ENCODE measurements around the gene CGREF1.

Gene CGREF1

DNA sequence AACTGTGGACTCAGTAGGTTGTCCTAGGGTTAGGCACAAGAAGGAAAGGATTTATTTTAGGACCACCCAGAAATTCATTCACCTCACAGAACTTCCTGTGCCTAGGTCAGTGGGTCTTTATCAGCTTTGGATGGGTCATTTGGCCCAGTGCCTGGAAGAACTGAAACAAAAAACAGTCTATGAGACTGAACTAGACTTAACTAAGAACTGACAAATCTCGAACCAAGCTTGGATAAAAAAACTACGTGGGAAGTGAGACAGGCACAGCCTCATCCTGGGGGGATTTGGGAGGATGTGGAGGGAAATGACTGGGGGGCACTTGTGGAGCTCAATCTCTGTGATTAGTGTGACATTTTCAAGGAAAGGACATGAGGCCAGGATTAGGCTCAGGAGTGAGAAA lies 45.1 kb downstream of the CGREF1 start:
- no peak for DNase-seq (ENCODE audit: low read depth)

DNA sequence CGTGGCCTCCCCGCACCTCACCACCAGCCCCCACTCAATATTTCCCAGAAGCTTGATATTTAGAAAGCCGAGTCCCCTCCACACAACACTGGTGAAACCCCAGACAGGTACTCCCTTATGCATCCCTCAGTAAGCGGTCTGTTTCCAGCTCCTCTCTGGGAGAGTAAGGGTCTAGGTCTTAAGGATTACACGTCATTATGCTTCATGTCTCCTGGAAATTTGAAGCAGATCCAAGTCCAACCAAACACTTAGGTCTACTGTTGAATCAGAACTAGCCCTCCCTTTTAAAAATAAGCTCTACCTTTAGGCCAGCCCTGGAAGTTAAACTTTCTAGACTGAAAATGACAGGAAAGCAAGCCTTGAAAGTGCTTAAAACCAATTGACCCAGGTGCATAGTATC lies 46.0 kb downstream of the CGREF1 start:
- no peak for DNase-seq (ENCODE audit: low read depth)

DNA sequence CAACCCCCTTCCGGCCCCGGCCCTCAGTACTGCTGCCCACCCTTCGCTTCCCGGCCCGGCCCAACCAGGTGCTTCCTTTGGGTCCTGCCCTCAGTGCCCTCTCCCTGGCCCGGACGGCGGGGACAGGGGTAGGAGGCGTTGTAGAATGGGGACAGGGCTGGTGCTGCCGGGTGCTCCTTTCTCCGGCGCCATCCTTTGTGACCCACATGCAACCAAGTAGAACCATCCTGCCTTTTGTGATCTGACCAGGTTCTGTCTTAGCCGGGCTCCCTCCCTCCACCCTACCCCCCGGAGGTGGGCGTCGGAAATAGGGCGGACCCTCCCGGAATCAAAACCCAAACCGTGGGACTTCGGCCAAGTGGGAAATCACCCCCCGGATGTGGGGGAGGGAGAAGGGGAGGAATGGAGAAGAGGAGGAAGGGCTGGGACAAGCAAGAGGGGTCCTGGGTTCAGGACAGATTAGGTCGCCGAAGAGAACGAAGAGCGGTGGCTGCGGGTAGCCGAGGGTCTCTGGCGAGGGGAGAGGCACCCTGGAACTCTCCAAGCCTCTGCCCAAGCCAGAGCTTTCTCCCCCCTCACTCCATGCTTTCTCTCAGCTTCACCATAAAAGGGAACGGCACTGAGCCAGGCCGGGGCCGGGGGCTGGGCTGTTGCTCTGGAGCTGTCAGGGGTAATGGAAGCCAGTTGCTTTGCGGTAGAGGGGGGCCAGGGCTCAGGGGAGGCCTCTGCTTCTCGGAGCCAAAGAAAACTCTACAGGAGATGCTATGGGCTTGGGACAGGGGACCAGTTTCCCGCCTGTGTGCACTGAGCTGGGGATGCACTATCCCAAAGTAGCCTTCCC lies 46.7 kb downstream of the CGREF1 start:
- DNase-seq (ENCODE audit: low read depth): no peak

DNA sequence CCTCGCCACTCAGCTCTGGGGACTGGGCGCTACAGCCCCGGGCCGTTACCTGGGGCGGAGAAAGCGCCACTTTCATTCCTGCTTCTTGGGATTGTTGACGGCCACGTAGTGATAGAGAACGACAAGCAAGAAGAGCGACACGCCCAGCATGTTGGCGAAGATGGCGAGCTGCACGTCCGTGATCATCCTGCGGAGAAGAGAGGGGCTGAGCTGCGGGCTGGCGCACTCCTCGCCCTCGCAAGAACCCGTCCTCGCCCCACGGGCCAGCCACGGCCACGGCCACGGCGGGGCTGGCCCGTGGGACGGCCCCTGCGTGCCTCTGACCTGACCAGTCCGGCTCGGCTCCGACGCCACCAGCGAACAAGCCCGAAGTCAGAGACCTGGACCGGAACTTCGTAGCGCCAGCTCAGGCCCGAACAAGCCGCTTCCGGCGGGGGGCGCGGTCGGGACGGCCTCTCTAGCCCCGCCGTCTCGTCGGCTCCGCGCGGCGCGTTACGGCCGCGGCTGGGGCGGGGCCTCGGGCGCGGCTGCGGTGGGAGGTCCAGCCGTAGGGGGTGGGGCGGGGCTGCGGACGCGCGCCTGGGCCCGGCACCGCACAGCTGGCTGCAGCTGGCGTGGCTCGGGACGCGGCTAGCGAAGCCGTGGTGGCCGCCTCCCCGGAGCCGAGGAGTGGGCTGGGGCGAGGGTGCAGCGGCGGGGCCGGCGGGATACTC lies 47.5 kb downstream of the CGREF1 start, which contains the start of gene OST4:
Gene OST4, minus strand, starts transcription at position 378 of the 713 bp plus-strand sequence.
- peak; percentile 53 for DNase-seq (ENCODE audit: low read depth)

DNA sequence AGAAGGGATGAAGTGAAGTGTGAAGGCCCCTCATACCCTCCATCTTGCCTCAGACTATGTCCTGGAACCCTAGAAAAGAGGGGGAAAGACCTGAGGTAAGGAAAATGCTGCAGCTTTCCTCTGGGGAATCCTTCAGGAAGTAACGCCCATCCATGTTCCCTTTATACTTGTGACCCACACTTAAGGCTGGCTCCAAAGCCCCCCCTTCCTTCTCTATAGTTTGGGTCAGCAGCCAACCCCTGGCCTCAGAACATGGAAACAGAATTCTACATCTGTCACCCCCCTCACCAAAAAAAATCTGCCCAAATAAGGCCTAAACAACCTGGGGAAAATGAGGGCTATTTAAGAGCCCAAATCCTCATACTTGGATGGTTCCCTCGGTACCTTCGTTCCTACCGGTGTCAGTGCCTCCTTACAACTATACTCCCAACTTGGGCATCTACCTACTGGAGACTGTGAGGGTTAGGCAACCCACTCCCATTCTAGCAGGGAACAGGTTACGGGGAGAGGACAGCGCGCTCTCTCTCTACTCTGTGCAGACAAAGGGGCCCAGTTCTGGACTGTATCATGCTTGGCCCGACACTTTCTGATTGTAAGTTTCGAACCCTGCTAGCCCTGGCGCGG lies 48.2 kb downstream of the CGREF1 start:
- DNase-seq (ENCODE audit: low read depth): no peak

DNA sequence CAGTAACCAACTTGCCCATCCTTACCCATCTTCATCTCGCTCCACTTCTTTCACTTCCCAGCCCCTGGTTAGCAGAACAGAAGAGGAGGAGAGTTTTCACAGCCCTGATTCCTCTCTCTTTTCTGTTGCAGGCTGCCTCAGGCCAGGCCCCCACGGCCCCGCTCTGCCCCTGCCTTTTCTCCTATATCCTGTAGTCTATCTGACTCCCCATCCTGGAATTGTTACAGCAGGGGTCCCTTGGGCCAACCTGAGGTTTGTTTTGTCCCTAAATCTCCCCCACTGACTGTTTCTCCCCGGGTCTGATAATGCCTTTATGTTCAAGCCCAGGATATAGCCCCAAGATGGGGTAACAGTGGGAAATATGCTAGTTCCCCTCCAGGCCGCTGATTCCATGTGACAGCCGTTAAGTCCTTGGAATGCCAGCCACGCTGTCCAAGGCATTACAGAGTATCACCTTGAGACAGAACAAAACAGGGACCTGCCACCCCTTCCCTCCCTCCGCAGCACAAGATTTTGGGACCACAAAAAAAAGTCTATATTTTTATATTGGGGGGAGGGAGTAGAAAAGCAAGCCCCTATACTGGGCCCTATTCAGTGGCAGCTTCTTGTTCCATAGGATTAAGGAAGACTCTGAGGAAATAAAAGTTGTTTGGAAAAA lies 48.8 kb downstream of the CGREF1 start:
- no peak for DNase-seq (ENCODE audit: low read depth)

DNA sequence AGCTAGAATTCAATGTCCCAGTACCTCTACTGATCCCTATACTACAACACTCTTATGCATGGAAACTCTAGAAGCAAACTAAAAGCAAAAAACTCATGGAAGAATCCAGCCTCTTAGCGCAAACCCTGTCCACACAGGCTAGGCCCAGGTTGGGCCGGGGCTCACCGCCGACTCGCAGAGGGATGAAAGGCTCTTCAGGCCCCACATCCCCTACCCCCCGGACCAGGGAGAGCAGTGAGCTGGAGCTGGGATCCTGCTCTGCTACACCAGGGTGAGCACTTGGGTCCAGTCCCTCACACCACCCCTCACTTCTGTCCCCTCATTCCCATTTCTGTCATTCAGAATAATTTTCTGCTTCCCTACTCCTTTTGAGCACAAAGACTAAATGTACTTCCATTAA lies 49.5 kb downstream of the CGREF1 start:
- DNase-seq (ENCODE audit: low read depth): no peak

DNA sequence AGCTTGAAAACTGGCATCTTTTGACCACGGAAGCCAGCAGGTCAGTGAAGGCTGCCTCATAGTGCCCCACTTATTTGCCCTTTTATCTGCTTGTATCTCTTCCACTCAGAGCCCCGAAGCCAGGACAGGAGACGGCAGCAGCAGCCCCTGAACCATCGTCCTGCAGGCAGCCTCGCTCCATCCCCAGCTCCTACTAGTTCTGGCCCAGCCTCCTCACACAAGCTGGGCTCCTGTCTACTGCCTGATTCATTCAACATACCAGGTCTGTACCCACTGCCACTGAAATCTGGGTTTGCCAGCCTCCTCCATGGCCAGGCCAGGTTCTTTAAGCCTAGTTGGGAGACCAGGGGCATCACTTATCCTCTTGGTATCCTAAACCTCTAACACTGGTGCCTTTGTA lies 51.5 kb downstream of the CGREF1 start:
- DNase-seq (ENCODE audit: low read depth): no peak

DNA sequence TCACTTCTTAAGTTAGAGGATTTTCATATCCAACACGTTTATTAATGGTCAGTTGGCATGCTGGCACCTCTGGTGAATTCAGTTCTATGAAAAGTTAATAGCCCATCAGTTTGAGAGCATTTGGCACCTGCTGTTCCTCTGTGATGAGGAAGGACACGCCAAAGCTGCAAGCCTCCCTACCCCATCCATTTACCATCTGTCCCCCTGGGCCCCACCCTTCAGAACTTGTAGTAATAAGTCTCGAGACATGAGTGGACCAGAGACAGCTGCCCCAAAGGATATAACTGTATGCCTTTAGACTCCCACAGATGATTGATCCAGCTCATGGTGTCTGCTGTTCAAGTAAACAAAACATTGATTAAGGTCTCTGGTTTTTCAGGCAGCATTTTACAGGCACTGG lies 53.8 kb downstream of the CGREF1 start:
- no peak for DNase-seq (ENCODE audit: low read depth)

DNA sequence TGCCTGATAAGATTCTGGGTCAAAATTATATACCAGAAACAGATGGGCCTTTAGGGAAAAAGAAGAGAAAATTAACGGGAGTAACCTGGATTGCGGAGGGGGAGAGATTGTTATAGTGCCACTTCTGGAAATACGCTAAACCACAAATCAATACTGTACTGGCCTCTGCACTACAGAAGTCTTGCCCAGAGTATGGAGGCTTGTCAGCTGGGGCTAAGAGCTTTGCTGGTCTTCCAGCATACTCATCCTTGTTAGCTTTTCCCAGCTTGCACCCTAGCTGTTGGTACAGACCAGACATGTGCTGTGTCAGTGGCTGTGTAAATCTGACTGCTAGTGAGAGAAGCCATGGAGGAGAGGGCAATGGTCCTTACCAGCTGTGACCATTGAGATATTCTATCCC lies 58.6 kb downstream of the CGREF1 start:
- DNase-seq (ENCODE audit: low read depth): no peak

DNA sequence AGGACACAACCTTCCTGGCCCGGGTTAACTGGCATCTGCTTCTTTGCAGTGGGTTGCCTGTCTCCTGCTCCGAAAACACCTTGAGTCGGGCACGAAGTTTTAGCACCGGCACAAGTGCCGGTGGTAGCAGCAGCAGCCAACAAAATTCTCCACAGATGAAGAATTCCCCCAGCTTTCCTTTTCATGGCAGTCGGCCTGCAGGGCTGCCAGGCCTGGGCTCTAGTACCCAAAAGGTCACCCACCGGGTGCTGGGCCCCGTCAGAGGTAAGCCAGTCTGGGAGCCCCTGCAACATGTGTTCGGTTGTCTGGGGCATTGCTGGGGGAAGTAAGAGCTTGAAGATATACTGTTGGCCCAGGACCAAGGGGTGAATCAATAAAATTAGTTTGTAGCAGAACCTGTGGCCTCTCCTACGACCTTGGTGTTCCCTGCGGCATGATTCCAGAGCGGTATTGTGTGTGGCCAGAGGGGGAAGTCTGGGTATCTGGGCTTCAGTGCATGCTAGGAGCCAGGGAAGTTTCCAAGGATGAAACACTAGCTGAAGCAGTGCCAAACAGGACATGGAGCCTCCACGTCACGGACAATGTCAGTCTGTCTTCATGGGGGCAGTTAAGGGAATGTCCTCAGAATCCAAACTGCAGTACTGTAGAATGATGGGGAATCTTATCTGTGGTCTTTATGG lies 59.6 kb downstream of the CGREF1 start:
- DNase-seq (ENCODE audit: low read depth): no peak

DNA sequence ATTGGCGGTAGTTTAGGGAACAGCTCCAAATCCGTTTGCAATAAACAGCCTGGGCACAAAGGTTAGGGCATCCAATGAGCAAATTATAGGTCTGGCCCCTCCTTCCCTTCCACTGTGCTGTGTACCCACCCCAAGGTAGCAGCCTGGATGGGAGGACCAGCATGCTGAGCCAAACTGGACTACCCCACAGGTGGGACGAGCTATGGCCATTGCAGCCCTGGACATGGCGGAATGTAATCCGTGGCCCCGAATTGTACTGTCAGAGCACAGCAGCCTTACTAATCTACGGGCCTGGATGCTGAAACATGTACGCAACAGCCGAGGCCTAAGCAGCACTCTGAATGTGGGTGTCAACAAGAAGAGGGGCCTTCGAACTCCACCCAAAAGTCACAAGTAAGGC lies 60.7 kb downstream of the CGREF1 start:
- DNase-seq (ENCODE audit: low read depth): no peak

DNA sequence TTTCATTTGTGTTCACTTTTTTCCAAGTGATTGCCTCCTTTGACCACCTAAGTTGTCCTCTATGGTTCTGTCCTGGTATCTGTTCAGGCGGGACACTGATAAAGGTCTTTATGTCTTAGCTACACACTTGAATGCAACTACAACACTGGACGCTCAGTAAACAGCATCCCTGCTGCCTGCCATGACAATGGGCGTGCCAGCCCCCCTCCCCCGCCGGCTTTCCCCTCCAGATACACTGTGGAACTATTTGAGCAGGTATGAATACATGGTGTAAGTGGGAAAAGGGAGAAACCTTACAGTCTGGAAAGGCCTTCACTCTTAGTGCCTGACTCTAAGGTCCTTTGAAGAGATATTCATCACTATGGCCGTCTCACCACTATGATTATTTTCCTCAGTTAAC lies 61.7 kb downstream of the CGREF1 start:
- no peak for DNase-seq (ENCODE audit: low read depth)

DNA sequence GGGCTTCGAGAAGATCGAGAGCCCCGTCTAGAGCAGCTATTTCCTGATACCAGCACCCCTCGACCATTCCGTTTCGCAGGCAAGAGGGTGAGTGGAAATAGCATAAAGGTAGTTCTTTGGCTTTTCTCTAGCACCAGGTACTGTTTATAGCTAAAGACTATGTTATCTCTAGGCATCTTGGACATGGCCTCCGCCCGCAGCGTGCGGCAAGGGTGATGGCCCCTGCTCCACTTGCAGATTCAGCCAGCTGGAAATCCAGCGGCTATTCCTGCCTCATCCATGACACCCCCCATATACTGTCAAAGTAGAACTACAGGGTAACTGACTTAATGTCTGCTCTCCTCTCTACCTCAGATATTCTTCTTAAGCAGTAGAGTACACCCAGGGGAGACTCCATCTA lies 64.2 kb downstream of the CGREF1 start:
- no peak for DNase-seq (ENCODE audit: low read depth)

DNA sequence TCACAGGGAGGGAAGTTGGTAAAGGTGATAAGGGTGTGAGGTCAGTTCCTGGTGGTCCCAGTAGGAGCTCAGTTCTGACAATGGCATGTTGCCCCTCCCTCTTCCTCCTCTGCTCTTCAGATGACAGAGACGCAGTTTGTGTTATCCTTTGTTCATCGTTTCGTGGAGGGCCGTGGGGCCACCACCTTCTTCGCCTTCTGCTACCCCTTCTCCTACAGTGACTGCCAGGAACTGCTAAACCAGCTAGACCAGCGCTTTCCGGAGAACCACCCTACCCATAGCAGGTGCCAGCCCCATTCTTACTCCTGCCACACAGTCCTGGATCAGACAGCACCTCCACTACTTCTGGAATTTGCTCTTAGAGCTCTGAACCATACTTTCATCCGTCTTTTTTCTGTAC lies 65.2 kb downstream of the CGREF1 start:
- DNase-seq (ENCODE audit: low read depth): no peak

DNA sequence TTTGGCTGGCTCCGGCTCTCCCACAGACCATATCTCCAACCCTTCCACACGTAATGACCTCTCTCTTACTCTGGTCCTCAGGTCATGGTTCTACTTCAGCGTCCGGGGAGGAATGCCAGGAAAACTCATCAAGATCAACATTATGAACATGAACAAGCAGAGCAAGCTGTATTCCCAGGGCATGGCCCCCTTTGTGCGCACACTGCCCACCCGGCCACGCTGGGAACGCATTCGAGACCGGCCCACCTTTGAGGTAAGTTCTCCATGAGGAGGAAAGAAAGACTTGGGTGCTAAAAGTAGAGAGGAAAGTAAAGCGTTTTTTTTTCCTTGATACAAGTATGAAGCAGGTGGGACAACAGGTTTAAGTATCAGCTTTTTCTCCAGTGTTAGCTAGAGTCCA lies 65.6 kb downstream of the CGREF1 start:
- DNase-seq (ENCODE audit: low read depth): no peak

DNA sequence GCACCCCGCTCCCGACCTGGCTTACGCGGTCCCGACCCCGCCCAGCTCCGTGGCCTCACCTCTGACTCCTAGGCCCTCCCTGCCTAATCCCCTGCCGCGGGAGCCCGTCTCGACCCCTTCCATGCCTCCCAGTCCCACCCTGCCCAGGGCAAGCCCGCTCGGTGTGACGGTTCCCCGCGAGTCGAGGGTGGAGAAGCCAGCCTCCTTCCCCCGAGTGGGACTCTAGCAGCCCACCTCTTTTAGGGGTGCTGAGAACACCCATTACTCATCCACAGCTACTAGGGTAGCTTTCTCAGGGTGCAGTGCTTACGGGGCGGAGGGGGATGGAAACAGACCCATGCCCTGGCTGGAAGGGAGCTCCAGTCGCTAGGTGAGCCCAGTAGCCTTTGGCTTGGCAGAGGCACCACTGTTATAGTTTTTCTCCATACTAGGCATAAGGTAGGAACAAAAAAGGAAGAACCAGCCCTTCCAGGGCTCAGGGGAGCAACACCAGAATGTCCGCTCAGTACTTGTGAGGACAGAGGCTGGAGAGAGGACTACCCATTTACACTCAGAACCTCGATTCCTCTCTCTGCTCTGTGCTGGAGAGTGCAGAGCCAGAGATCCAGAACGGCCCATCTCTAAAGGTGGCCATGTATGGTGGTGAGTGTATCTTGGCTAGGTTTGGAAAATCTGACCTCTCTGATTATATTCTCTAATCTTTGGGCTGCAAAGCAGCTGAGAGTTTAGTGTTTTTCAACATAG lies 66.9 kb downstream of the CGREF1 start:
- DNase-seq (ENCODE audit: low read depth): no peak

DNA sequence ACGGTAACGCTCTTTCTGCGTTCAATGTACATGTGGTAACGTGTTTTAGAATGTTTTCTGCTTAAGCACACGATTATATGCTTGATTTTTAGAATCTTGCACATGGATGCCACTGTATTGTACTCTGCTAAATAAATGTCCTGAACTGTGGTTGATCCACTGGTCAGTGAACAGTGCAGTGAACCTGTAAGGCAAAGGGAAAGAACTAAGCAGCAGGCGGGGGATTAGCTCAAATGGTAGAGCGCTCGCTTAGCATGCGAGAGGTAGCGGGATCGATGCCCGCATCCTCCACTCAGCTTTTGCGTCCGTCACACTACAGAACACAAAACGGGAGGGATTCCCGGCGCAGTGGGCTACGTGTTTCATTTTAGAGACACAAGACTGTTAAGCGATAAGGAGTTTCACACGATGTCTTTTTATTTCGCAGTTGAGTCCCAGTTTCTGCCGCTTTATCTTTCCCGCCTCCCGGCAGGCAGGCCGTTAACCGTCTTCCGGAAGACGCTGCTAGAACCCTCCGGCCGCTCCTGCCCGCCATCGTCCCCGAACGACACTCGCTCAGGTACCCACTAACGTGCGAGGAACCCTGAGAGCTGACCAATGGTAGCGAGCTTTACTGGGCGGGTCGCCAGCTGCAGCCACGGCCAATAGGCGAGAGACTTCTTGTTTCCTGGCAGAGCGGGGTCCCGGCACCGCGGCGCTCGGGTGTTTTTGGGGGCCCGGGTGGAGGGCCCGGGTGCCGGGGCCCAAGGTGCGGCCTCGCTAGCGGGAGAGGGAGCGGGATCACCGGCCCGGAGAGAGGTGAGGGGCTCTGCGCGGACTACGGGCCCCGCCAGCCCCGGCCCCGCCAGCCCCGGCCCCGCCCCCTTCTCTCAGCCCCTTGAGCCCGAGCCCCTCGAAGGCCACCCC lies 67.7 kb downstream of the CGREF1 start, which contains the start of gene AGBL5:
Gene AGBL5, plus strand, starts transcription at position 673 of the 906 bp plus-strand sequence. CDS start 1,291 bp downstream, outside the sequence.
- DNase-seq (ENCODE audit: low read depth): peak; percentile 97

Data from HS-5 (cell line).